Measurements from ENCODE around the gene YPEL5. TPM values are rescaled to one million over a fixed set of nuclear protein-coding genes. Genes with fewer than 3 reads are reported as not detected.

Gene YPEL5
- total RNA-seq, 6 donors from 2014 or later: 51.9 to 107 (median 85.8) TPM

DNA sequence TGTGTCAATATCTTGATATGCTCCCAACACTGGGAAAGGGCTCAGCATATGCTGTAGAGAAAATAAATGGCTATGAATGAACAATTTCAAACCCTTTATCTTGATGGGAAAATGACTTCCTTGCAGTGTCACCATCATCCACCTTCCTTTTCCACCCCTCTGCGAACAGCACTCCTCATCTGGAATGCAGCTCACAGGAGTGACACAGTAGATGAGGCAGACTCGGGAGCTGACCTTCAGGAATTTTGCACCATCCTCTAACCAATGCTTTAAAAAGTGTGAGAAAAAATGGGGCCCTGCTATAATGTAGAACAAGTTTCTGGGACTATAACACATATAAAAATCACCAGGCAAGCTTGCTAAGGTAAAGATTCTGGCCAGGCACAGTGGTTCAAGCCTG, 41.3 kb upstream of the YPEL5 start:
- no peaks in the 10 kb centered on the region for H3K36me3 ChIP-seq
- H3K9me3 ChIP-seq: no peaks in the 10 kb centered on the region
- no peaks in the 10 kb centered on the region for H3K27me3 ChIP-seq
- no peak for DNase-seq
- ATAC-seq (ENCODE audit: low FRiP score in 2 of 2): no peak
- 75 to 86% methylated on average over 2 of the region's 2 CpGs for WGBS, 2 donors
- no peak overlapping the region for H3K4me3 ChIP-seq
- no peak overlapping the region for H3K27ac ChIP-seq
- TF ChIP-seq POLR2AphosphoS5 (IDR thresholded peaks at IDR 0.05) (no peak), POLR2A (IDR thresholded peaks at IDR 0.05) (no peak), EP300 (IDR thresholded peaks at IDR 0.05) (no peak)
- TF ChIP-seq, protein P1, sequence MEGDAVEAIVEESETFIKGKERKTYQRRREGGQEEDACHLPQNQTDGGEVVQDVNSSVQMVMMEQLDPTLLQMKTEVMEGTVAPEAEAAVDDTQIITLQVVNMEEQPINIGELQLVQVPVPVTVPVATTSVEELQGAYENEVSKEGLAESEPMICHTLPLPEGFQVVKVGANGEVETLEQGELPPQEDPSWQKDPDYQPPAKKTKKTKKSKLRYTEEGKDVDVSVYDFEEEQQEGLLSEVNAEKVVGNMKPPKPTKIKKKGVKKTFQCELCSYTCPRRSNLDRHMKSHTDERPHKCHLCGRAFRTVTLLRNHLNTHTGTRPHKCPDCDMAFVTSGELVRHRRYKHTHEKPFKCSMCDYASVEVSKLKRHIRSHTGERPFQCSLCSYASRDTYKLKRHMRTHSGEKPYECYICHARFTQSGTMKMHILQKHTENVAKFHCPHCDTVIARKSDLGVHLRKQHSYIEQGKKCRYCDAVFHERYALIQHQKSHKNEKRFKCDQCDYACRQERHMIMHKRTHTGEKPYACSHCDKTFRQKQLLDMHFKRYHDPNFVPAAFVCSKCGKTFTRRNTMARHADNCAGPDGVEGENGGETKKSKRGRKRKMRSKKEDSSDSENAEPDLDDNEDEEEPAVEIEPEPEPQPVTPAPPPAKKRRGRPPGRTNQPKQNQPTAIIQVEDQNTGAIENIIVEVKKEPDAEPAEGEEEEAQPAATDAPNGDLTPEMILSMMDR (IDR thresholded peaks at IDR 0.05): no peak
- no peaks in the 10 kb centered on the region for H3K4me1 ChIP-seq

DNA sequence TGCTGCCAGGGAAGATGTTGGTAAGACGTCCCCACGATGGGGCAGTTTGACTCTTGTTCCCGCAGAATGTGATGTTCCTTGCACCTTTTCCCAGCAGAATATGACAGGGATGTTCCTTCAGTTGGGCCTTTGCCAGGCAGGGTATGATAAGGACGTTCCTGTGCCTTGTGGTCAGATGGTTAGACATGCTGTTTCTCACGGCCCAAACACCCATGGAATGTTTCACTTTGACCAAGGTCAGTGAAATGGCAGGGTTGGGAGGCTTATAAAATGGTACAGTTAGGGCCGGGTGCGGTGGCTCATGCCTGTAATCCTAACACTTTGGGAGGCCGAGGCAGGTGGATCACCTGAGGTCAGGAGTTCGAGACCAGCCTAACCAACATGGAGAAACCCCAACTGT, 40.3 kb upstream of the YPEL5 start:
- 74 to 80% methylated on average over 7 to 9 of the region's 9 CpGs for WGBS, 2 donors
- Histone ChIP-seq H3K27ac (no peak overlapping the region), H3K36me3 (no peaks in the 10 kb centered on the region), H3K4me3 (no peak overlapping the region), H3K4me1 (no peaks in the 10 kb centered on the region), H3K9me3 (no peaks in the 10 kb centered on the region), H3K27me3 (no peaks in the 10 kb centered on the region)
- TF ChIP-seq POLR2A (IDR thresholded peaks at IDR 0.05) (no peak), EP300 (IDR thresholded peaks at IDR 0.05) (no peak), POLR2AphosphoS5 (IDR thresholded peaks at IDR 0.05) (no peak)
- TF ChIP-seq, protein P1 (IDR thresholded peaks at IDR 0.05): no peak
- ATAC-seq (ENCODE audit: low FRiP score in 2 of 2): no peak
- no peak for DNase-seq

DNA sequence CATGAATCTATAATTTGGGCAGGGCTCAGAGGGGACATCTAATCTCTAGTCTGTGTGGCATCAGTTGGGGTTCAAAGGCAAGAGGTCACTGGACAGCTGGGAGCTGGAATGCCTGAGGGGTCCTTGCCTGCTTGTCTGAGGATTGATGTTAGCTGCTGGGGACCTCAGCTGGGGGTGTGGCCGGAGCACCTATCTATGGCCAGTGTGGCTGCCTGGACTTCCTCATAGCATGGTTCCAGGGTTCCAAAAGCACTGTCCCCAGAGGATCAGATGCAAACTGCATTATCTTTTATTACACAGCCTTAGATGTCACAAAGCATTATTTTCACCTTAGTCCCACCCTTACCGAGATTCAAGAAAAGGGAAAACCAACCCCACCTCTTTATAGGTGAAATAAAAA, 38.6 kb upstream of the YPEL5 start:
- Histone ChIP-seq H3K4me1 (no peaks in the 10 kb centered on the region), H3K4me3 (no peak overlapping the region), H3K27ac (no peak overlapping the region), H3K9me3 (no peaks in the 10 kb centered on the region), H3K27me3 (no peaks in the 10 kb centered on the region), H3K36me3 (no peaks in the 10 kb centered on the region)
- WGBS, 2 donors: 89 to 90% methylated on average over 2 of the region's 2 CpGs
- ATAC-seq (ENCODE audit: low FRiP score in 2 of 2): no peak
- no peak for DNase-seq
- TF ChIP-seq, protein P1 (IDR thresholded peaks at IDR 0.05): no peak
- TF ChIP-seq POLR2AphosphoS5 (IDR thresholded peaks at IDR 0.05) (no peak), EP300 (IDR thresholded peaks at IDR 0.05) (no peak), POLR2A (IDR thresholded peaks at IDR 0.05) (no peak)

DNA sequence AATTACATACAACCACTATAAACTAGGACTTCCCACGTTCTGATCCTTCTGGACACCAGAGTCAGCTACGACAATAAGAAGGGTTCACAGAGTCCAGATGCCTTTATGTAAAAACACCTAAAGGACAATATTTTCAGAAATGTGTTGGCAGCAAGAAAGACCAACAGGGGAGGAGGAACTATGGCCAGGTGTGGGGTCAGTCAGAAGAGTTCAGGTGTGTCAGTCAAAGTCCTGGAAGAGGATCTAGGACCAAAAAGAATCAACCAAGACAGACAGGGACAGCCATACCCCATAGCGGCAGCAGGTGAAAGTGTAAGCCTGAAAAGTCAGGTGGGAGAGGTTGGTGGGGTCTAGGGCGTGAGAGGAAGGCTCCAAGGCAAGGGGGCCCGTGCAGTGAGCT, 38.0 kb upstream of the YPEL5 start:
- H3K9me3 ChIP-seq: no peaks in the 10 kb centered on the region
- no peak overlapping the region for H3K4me3 ChIP-seq
- H3K27me3 ChIP-seq: no peaks in the 10 kb centered on the region
- DNase-seq (no peak), ATAC-seq (ENCODE audit: low FRiP score in 2 of 2) (no peak)
- H3K36me3 ChIP-seq: no peaks in the 10 kb centered on the region
- no peak overlapping the region for H3K27ac ChIP-seq
- no peaks in the 10 kb centered on the region for H3K4me1 ChIP-seq
- 76 to 84% methylated on average over 5 of the region's 5 CpGs for WGBS, 2 donors
- TF ChIP-seq EP300 (IDR thresholded peaks at IDR 0.05) (no peak), POLR2AphosphoS5 (IDR thresholded peaks at IDR 0.05) (no peak), POLR2A (IDR thresholded peaks at IDR 0.05) (no peak)
- TF ChIP-seq, protein P1 (IDR thresholded peaks at IDR 0.05): no peak

DNA sequence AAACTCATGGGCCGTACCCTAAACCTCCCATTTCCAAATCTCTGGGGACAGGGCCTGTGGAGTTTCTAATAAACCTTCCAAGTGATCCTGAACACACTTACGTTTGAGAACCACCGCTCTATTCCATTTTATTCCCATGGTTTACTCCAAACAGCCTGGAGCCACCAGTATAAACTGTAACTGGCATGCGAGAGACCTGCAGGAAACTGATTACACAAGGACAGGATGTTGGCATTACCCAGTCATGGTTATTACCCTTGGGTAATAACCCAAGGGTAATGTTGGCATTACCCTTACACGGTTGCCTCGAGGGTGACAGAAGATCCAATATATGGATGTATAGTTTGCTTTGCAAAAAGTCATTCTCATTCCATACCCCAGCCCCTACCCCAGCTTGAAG, 37.0 kb upstream of the YPEL5 start:
- DNase-seq: no peak
- WGBS, 2 donors: 49 to 58% methylated on average over 6 of the region's 6 CpGs
- TF ChIP-seq POLR2A (IDR thresholded peaks at IDR 0.05) (no peak), EP300 (IDR thresholded peaks at IDR 0.05) (no peak), POLR2AphosphoS5 (IDR thresholded peaks at IDR 0.05) (no peak)
- TF ChIP-seq, protein P1 (IDR thresholded peaks at IDR 0.05): no peak
- Histone ChIP-seq H3K27me3 (no peaks in the 10 kb centered on the region), H3K9me3 (no peaks in the 10 kb centered on the region), H3K4me1 (no peaks in the 10 kb centered on the region), H3K36me3 (no peaks in the 10 kb centered on the region), H3K27ac (no peak overlapping the region), H3K4me3 (no peak overlapping the region)
- no peak for ATAC-seq (ENCODE audit: low FRiP score in 2 of 2)

Measured in upper lobe of left lung (tissue), 6 donors.